Measurements from ENCODE around the gene SERPINB6. TPM values are rescaled to one million over a fixed set of nuclear protein-coding genes. Genes with fewer than 3 reads are reported as not detected.

The SERPINB6 gene
- total and polyA plus RNA-seq, 9 of the 15 experiments (the other 6 are each of a cell fraction or from before 2014, with no cell fraction given): 86.6 to 211 (median 143) TPM

GRCh38 chr6:2949536-2950083 is 21.8 kb downstream of the SERPINB6 start (continued):
- TF ChIP-seq, protein P1, sequence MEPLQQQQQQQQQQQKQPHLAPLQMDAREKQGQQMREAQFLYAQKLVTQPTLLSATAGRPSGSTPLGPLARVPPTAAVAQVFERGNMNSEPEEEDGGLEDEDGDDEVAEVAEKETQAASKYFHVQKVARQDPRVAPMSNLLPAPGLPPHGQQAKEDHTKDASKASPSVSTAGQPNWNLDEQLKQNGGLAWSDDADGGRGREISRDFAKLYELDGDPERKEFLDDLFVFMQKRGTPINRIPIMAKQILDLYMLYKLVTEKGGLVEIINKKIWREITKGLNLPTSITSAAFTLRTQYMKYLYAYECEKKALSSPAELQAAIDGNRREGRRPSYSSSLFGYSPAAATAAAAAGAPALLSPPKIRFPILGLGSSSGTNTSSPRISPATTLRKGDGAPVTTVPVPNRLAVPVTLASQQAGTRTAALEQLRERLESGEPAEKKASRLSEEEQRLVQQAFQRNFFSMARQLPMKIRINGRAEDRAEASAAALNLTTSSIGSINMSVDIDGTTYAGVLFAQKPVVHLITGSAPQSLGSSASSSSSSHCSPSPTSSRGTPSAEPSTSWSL (CRISPR knock-in tag; IDR thresholded peaks at IDR 0.05; ENCODE audit: borderline replicate concordance): no peak
- TF ChIP-seq ELK3 (CRISPR knock-in tag; IDR thresholded peaks at IDR 0.05): no peak
- TF ChIP-seq, protein P2, sequence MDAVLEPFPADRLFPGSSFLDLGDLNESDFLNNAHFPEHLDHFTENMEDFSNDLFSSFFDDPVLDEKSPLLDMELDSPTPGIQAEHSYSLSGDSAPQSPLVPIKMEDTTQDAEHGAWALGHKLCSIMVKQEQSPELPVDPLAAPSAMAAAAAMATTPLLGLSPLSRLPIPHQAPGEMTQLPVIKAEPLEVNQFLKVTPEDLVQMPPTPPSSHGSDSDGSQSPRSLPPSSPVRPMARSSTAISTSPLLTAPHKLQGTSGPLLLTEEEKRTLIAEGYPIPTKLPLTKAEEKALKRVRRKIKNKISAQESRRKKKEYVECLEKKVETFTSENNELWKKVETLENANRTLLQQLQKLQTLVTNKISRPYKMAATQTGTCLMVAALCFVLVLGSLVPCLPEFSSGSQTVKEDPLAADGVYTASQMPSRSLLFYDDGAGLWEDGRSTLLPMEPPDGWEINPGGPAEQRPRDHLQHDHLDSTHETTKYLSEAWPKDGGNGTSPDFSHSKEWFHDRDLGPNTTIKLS (IDR thresholded peaks at IDR 0.05; ENCODE audit: borderline replicate concordance, low read depth): no peak
- TF ChIP-seq DPF2 (IDR thresholded peaks at IDR 0.05): peak; percentile 43; the same call in 1 of the 2 replicates
- no peak for TF ChIP-seq ZFP1 (CRISPR knock-in tag; IDR thresholded peaks at IDR 0.05)
- TF ChIP-seq ZNF318 (IDR thresholded peaks at IDR 0.05; ENCODE audit: borderline replicate concordance in 1 of 2, low read depth in 1 of 2): no peak
- no peak for TF ChIP-seq U2AF2 (optimal IDR thresholded peaks at IDR 0.05; ENCODE audit: low read depth, low read length)
- no peak for TF ChIP-seq ZNF41 (CRISPR knock-in tag; conservative IDR thresholded peaks at IDR 0.05)
- no peak for TF ChIP-seq THAP7 (CRISPR knock-in tag; IDR thresholded peaks at IDR 0.05)
- TF ChIP-seq ZNF274 (IDR thresholded peaks at IDR 0.05; ENCODE audit: borderline replicate concordance, low read depth, low read length): no peak
- TF ChIP-seq TFAM (CRISPR knock-in tag; conservative IDR thresholded peaks at IDR 0.05): no peak
- TF ChIP-seq ZNF778 (CRISPR knock-in tag; IDR thresholded peaks at IDR 0.05): no peak
- TF ChIP-seq ZNF830 (CRISPR knock-in tag; IDR thresholded peaks at IDR 0.05): no peak
- TF ChIP-seq DNMT1 (IDR thresholded peaks at IDR 0.05): no peak
- TF ChIP-seq TAF7 (tag; IDR thresholded peaks at IDR 0.05): no peak
- TF ChIP-seq CHCHD3 (CRISPR knock-in tag; IDR thresholded peaks at IDR 0.05): no peak

Data from K562 (cell line).